WERI-Rb-1 (cell line): ENCODE data around the gene FREM2.

ENCODE experiments used
- DNase-seq: peaks from one replicate; pipeline ENCODE4 v3.0.0-alpha.2; 2020
- H3K27ac ChIP-seq: fragments of 250-450 bp; sonication (Bioruptor Pico); 2 replicates; pipeline ENCODE4 v1.5.1; 2020; ENCODE audit warnings: mild to moderate bottlenecking, moderate library complexity
- H3K27me3 ChIP-seq: fragments of 250-450 bp; sonication (Bioruptor Pico); 2 replicates; pipeline ENCODE4 v1.5.1; 2021; ENCODE audit warnings: mild to moderate bottlenecking, low read depth, moderate library complexity; ENCODE audit not compliant: insufficient read depth, severe bottlenecking
- H3K36me3 ChIP-seq: fragments of 250-450 bp; sonication (Bioruptor Pico); 2 replicates; pipeline ENCODE4 v1.5.1; 2020; ENCODE audit warnings: mild to moderate bottlenecking, moderate library complexity
- H3K4me3 ChIP-seq: 2 replicates; pipeline ENCODE4 v1.5.1; 2011; ENCODE audit warnings: low read depth, mild to moderate bottlenecking, control low read depth, low read length
- H3K9me3 ChIP-seq: fragments of 250-450 bp; sonication (Bioruptor Pico); 2 replicates; pipeline ENCODE4 v1.5.1; 2021; ENCODE audit warnings: mild to moderate bottlenecking, moderate library complexity; ENCODE audit not compliant: severe bottlenecking
- CTCF ChIP-seq: IDR thresholded peaks from 2 replicates; pipeline ENCODE4 v1.5.1; 2011; ENCODE audit warnings: low read depth, mild to moderate bottlenecking, control low read depth, inconsistent platforms, low read length

The FREM2 gene

GRCh38 chr13:38821770-38822551 is 135.1 kb downstream of the FREM2 start:
- Histone ChIP-seq H3K27ac (no peak overlapping the region), H3K36me3 (no peaks in the 10 kb centered on the region), H3K27me3 (no peaks in the 10 kb centered on the region), H3K9me3 (no peaks in the 10 kb centered on the region), H3K4me3 (no peak overlapping the region)
- no peak for TF ChIP-seq CTCF
- DNase-seq: no peak

DNA sequence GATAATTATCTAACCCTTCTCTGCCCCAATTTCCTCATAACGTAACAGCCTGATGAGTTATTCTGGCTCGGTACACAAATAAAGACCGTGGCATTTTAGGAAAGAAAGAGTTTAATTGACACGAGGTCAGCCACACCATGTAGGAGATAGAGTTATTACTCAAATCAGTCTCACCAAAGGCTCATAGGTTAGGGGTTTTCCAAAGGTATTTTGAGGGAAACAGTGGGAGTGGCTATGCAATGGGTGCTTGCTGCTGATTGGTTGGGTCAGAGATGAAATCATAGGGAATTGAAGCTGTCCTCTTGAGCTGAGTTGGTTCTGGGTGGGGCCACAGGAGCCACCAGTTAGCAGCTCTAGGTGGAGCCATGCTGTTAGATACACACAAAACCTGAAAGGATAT is 137.5 kb downstream of the FREM2 start:
- Histone ChIP-seq H3K4me3 (no peak overlapping the region), H3K36me3 (no peaks in the 10 kb centered on the region), H3K9me3 (no peaks in the 10 kb centered on the region), H3K27me3 (no peaks in the 10 kb centered on the region), H3K27ac (no peak overlapping the region)
- TF ChIP-seq CTCF: no peak
- DNase-seq: no peak

- no peak overlapping the region for H3K4me3 ChIP-seq
- no peak for TF ChIP-seq CTCF
- no peaks in the 10 kb centered on the region for H3K9me3 ChIP-seq
- no peak overlapping the region for H3K27ac ChIP-seq
- no peaks in the 10 kb centered on the region for H3K36me3 ChIP-seq
- no peaks in the 10 kb centered on the region for H3K27me3 ChIP-seq
- DNase-seq: no peak
Observed at GRCh38 chr13:38826182-38826813, 139.4 kb downstream of the FREM2 start.

GRCh38 chr13:38830442-38831045 is 143.7 kb downstream of the FREM2 start:
- Histone ChIP-seq H3K9me3 (no peaks in the 10 kb centered on the region), H3K36me3 (no peaks in the 10 kb centered on the region), H3K27me3 (no peaks in the 10 kb centered on the region), H3K27ac (no peak overlapping the region), H3K4me3 (no peak overlapping the region)
- no peak for DNase-seq
- TF ChIP-seq CTCF: no peak

DNA sequence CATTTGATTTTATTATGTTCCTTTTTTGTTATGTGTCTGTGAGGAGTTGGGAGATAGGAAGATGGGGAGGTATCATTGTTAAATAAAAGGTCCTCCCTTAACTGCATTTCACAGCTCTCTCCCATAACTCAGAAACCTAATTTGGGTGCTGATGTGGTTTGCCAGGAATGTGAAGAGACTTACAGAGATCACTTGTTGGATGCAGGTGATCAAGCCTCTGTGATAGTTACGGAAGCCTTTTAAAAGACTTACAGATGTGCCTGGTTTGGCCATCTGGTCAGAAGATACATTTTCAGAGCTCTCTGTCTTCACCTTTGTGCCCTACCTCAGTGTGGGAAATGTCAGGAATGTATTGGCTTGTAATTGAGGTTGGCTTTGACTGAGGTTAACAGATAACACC is 157.7 kb downstream of the FREM2 start:
- H3K9me3 ChIP-seq: no peaks in the 10 kb centered on the region
- no peaks in the 10 kb centered on the region for H3K36me3 ChIP-seq
- no peak for DNase-seq
- no peak overlapping the region for H3K4me3 ChIP-seq
- H3K27me3 ChIP-seq: no peaks in the 10 kb centered on the region
- no peak for TF ChIP-seq CTCF
- H3K27ac ChIP-seq: no peak overlapping the region
